Karpas-422 (cell line): ENCODE measurements around the gene SPATA17. TPM values are rescaled to one million over a fixed set of nuclear protein-coding genes. Genes with fewer than 3 reads are reported as not detected.

Source experiments
- DNase-seq: peaks from one replicate; pipeline ENCODE4 v3.0.0-alpha.2; 2015
- H2AFZ ChIP-seq: fragments of 200-600 bp; sonication (generic); 2 replicates; pipeline ENCODE4 v1.6.1; 2014; ENCODE audit warnings: antibody characterized with exemption, low read length, mixed read lengths
- H3K27ac ChIP-seq: fragments of 200-600 bp; sonication (generic); 2 replicates; pipeline ENCODE4 v1.5.1; 2014; ENCODE audit warnings: mild to moderate bottlenecking, low read length, moderate library complexity
- H3K27me3 ChIP-seq: fragments of 200-600 bp; sonication (generic); 2 replicates; pipeline ENCODE4 v1.6.1; 2014; ENCODE audit warnings: low read length, mixed read lengths
- H3K36me3 ChIP-seq: fragments of 200-600 bp; sonication (generic); 2 replicates; pipeline ENCODE4 v1.6.1; 2014; ENCODE audit warnings: low read length, mixed read lengths; ENCODE audit not compliant: insufficient read depth
- H3K4me1 ChIP-seq: fragments of 200-600 bp; sonication (generic); 2 replicates; pipeline ENCODE4 v1.6.1; 2014; ENCODE audit warnings: mild to moderate bottlenecking, low read length, mixed read lengths
- H3K4me2 ChIP-seq: fragments of 200-600 bp; sonication (generic); 2 replicates; pipeline ENCODE4 v1.6.1; 2014; ENCODE audit warnings: low read length, low read depth, mild to moderate bottlenecking; ENCODE audit not compliant: poor library complexity, severe bottlenecking
- H3K4me3 ChIP-seq: fragments of 200-600 bp; sonication (generic); 2 replicates; pipeline ENCODE4 v1.5.1; 2014; ENCODE audit warnings: mild to moderate bottlenecking, antibody characterized with exemption, low read length, mixed read lengths
- H3K79me2 ChIP-seq: fragments of 200-600 bp; sonication (generic); 2 replicates; pipeline ENCODE4 v1.6.1; 2014; ENCODE audit warnings: mild to moderate bottlenecking, low read length, mixed read lengths
- H3K9ac ChIP-seq: fragments of 200-600 bp; sonication (generic); 2 replicates; pipeline ENCODE4 v1.6.0; 2014; ENCODE audit warnings: low read length
- H3K9me2 ChIP-seq: fragments of 200-600 bp; sonication (generic), shearing (Covaris generic); replicated peaks from 2 replicates; pipeline ENCODE4 v1.6.0; 2014; ENCODE audit warnings: mild to moderate bottlenecking, low read length, moderate library complexity; ENCODE audit not compliant: insufficient read depth
- H3K9me3 ChIP-seq: fragments of 300-700, 200-600 bp; sonication (generic); 2 replicates; pipeline ENCODE4 v1.6.1; 2014; ENCODE audit warnings: low read length, mixed read lengths
- H4K20me1 ChIP-seq: fragments of 200-600 bp; sonication (generic); 2 replicates; pipeline ENCODE4 v1.6.1; 2014; ENCODE audit warnings: mild to moderate bottlenecking, antibody characterized with exemption, low read length, low read depth; ENCODE audit not compliant: insufficient read depth
- total RNA-seq: library from RNA; depleted of rRNA; stranded (reverse); fragments of >200 nt; shearing (Covaris generic); gene quantifications from 2 replicates; pipeline ENCODE4 v1.2.3, GENCODE V29; 2014; ENCODE audit warnings: low replicate concordance

The SPATA17 gene
- total RNA-seq, 1 experiment from 2014 or later: 6.6 TPM

- Histone ChIP-seq H2AFZ (no peak overlapping the region), H3K9me2 (no peaks in the 10 kb centered on the region)
- peak; percentile 65 for DNase-seq
Observed at GRCh38 chr1:217747156-217747769, 116.1 kb downstream of the SPATA17 start.

GRCh38 chr1:217769768-217770167 lies 138.6 kb downstream of the SPATA17 start:
- Histone ChIP-seq H3K4me2 (no peak overlapping the region), H3K9me2 (no peaks in the 10 kb centered on the region), H3K4me1 (no peaks in the 10 kb centered on the region), H3K27me3 (no peaks in the 10 kb centered on the region), H4K20me1 (no peaks in the 10 kb centered on the region), H3K4me3 (no peak overlapping the region), H3K9ac (no peak overlapping the region), H3K9me3 (no peaks in the 10 kb centered on the region), H2AFZ (no peak overlapping the region), H3K79me2 (no peaks in the 10 kb centered on the region), H3K36me3 (no peaks in the 10 kb centered on the region), H3K27ac (no peak overlapping the region)
- DNase-seq: no peak

More at GRCh38 chr1:217747156-217747769, 116.1 kb downstream of the SPATA17 start:
- Histone ChIP-seq H3K36me3 (no peaks in the 10 kb centered on the region), H3K4me2 (no peak overlapping the region), H3K4me1 (no peaks in the 10 kb centered on the region), H4K20me1 (no peaks in the 10 kb centered on the region), H3K79me2 (no peaks in the 10 kb centered on the region), H3K27ac (no peak overlapping the region), H3K9ac (no peak overlapping the region), H3K27me3 (no peaks in the 10 kb centered on the region), H3K4me3 (no peak overlapping the region), H3K9me3 (no peaks in the 10 kb centered on the region)

GRCh38 chr1:217770918-217771317 lies 139.8 kb downstream of the SPATA17 start:
- Histone ChIP-seq H3K36me3 (no peaks in the 10 kb centered on the region), H2AFZ (no peak overlapping the region), H3K4me1 (no peaks in the 10 kb centered on the region), H3K79me2 (no peaks in the 10 kb centered on the region), H3K9me3 (no peaks in the 10 kb centered on the region), H3K27me3 (no peaks in the 10 kb centered on the region), H3K9me2 (no peaks in the 10 kb centered on the region), H3K27ac (no peak overlapping the region), H4K20me1 (no peaks in the 10 kb centered on the region), H3K4me2 (no peak overlapping the region), H3K9ac (no peak overlapping the region), H3K4me3 (no peak overlapping the region)
- no peak for DNase-seq

GRCh38 chr1:217776693-217777092 lies 145.5 kb downstream of the SPATA17 start:
- Histone ChIP-seq H3K4me3 (no peak overlapping the region), H3K9ac (no peak overlapping the region), H3K27ac (no peak overlapping the region), H3K9me2 (no peaks in the 10 kb centered on the region), H3K4me2 (no peak overlapping the region), H3K36me3 (no peaks in the 10 kb centered on the region), H3K79me2 (no peaks in the 10 kb centered on the region), H2AFZ (no peak overlapping the region), H3K4me1 (no peaks in the 10 kb centered on the region), H3K27me3 (no peaks in the 10 kb centered on the region), H3K9me3 (no peaks in the 10 kb centered on the region), H4K20me1 (no peaks in the 10 kb centered on the region)
- no peak for DNase-seq

- no peaks in the 10 kb centered on the region for H4K20me1 ChIP-seq
- DNase-seq: no peak
- peaks cover 6% of the 10 kb centered on the region; the same call in 1 of the 2 replicates for H3K27me3 ChIP-seq
- H3K79me2 ChIP-seq: no peaks in the 10 kb centered on the region
- H3K4me2 ChIP-seq: no peak overlapping the region
- H3K27ac ChIP-seq: no peak overlapping the region
- H3K9ac ChIP-seq: no peak overlapping the region
- no peak overlapping the region for H3K4me3 ChIP-seq
- no peaks in the 10 kb centered on the region for H3K9me3 ChIP-seq
- H3K4me1 ChIP-seq: no peaks in the 10 kb centered on the region
- H3K36me3 ChIP-seq: no peaks in the 10 kb centered on the region
- 0 out of 2 replicates have a peak, but pooled peaks cover 4% of the 10 kb centered on the region for H3K9me2 ChIP-seq
- H2AFZ ChIP-seq: no peak overlapping the region
Observed at GRCh38 chr1:217781056-217781455, 149.9 kb downstream of the SPATA17 start.

GRCh38 chr1:217791091-217791490 lies 159.9 kb downstream of the SPATA17 start:
- H3K79me2 ChIP-seq: no peaks in the 10 kb centered on the region
- H4K20me1 ChIP-seq: no peaks in the 10 kb centered on the region
- DNase-seq: no peak
- H3K9me3 ChIP-seq: no peaks in the 10 kb centered on the region
- no peak overlapping the region for H3K27ac ChIP-seq
- H3K9me2 ChIP-seq: no peaks in the 10 kb centered on the region
- no peak overlapping the region for H3K4me3 ChIP-seq
- no peaks in the 10 kb centered on the region for H3K27me3 ChIP-seq
- no peak overlapping the region for H3K4me2 ChIP-seq
- H3K4me1 ChIP-seq: no peaks in the 10 kb centered on the region
- no peak overlapping the region for H3K9ac ChIP-seq
- no peaks in the 10 kb centered on the region for H3K36me3 ChIP-seq
- no peak overlapping the region for H2AFZ ChIP-seq

GRCh38 chr1:217805792-217806191 lies 174.6 kb downstream of the SPATA17 start:
- Histone ChIP-seq H3K9me2 (no peaks in the 10 kb centered on the region), H3K4me1 (no peaks in the 10 kb centered on the region), H3K4me2 (no peak overlapping the region), H2AFZ (no peak overlapping the region), H3K4me3 (no peak overlapping the region), H3K27ac (no peak overlapping the region), H3K27me3 (no peaks in the 10 kb centered on the region), H4K20me1 (no peaks in the 10 kb centered on the region), H3K9ac (no peak overlapping the region), H3K36me3 (no peaks in the 10 kb centered on the region), H3K9me3 (no peaks in the 10 kb centered on the region), H3K79me2 (no peaks in the 10 kb centered on the region)
- DNase-seq: no peak

- DNase-seq: no peak
- Histone ChIP-seq H3K9me2 (no peaks in the 10 kb centered on the region), H3K9me3 (no peaks in the 10 kb centered on the region; the same call in 1 of the 2 replicates), H3K4me2 (no peak overlapping the region), H3K36me3 (no peaks in the 10 kb centered on the region), H3K27ac (no peak overlapping the region), H3K27me3 (no peaks in the 10 kb centered on the region), H3K4me1 (no peaks in the 10 kb centered on the region), H3K9ac (no peak overlapping the region), H4K20me1 (no peaks in the 10 kb centered on the region), H3K79me2 (no peaks in the 10 kb centered on the region), H3K4me3 (no peak overlapping the region), H2AFZ (no peak overlapping the region)
Observed at GRCh38 chr1:217812175-217812574, 181.0 kb downstream of the SPATA17 start.
